22Rv1 (cell line): ENCODE measurements around the gene RSPH1.

Experiments
- ZFX ChIP-seq: fragments of 450-650 bp; IDR thresholded peaks from 2 replicates; pipeline ENCODE4 v1.6.1; 2017; ENCODE audit warnings: antibody characterized with exemption, borderline replicate concordance
- TF ChIP-seq, protein P1 (sequence below): fragments of 450-650 bp; IDR thresholded peaks from 2 replicates; pipeline ENCODE4 v1.5.1; 2017; ENCODE audit warnings: mild to moderate bottlenecking

GRCh38 chr21:42471206-42471605, 24.8 kb downstream of the RSPH1 start:
- TF ChIP-seq, protein P1, sequence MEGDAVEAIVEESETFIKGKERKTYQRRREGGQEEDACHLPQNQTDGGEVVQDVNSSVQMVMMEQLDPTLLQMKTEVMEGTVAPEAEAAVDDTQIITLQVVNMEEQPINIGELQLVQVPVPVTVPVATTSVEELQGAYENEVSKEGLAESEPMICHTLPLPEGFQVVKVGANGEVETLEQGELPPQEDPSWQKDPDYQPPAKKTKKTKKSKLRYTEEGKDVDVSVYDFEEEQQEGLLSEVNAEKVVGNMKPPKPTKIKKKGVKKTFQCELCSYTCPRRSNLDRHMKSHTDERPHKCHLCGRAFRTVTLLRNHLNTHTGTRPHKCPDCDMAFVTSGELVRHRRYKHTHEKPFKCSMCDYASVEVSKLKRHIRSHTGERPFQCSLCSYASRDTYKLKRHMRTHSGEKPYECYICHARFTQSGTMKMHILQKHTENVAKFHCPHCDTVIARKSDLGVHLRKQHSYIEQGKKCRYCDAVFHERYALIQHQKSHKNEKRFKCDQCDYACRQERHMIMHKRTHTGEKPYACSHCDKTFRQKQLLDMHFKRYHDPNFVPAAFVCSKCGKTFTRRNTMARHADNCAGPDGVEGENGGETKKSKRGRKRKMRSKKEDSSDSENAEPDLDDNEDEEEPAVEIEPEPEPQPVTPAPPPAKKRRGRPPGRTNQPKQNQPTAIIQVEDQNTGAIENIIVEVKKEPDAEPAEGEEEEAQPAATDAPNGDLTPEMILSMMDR = no peak
- no peak for TF ChIP-seq ZFX
